DOHH2 (cell line): ENCODE measurements around the gene UBIAD1.

Experiments used
- CTCF ChIP-seq: fragments of 200-600 bp; sonication (generic); IDR thresholded peaks from one replicate; pipeline ENCODE4 v1.5.1; 2014; ENCODE audit warnings: antibody characterized with exemption, mild to moderate bottlenecking, low read depth, low read length; ENCODE audit not compliant: poor library complexity, severe bottlenecking
- EZH2phosphoT487 ChIP-seq: fragments of 200-600 bp; sonication (generic); IDR thresholded peaks from 2 replicates; pipeline ENCODE4 v1.6.1; 2017; ENCODE audit warnings: borderline replicate concordance, mild to moderate bottlenecking, antibody characterized with exemption, low read length, moderate library complexity, mixed read lengths

- TF ChIP-seq EZH2phosphoT487 (no peak), CTCF (no peak)
Observed at GRCh38 chr1:11321656-11322491, 48.9 kb downstream of the UBIAD1 start.
